ENCODE measurements around the gene LUZP2.
A peak's percentile ranks its signal among the peaks of the same experiment; 100 is the strongest.

The LUZP2 gene

DNA sequence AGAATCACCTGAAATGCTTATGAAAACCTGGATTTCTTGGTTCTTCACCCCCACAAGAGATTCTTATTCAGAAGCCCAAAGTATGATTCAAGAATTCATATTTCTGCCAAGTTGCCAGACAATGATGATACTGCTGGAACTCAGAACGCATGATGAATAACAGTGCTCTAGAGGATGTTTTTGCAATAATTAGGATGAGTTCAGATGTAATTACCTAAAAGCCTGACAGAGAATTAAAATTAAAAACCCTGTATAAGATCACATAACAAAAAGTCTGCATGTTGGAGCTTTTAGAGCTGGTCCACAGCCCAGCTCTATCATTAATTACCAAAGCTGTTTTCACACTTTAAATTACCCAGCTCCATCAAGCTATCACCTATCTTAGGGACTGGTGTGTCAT, 211.8 kb downstream of the LUZP2 start:
- H3K4me3 ChIP-seq (ENCODE audit: low read depth, low read length), result no peak overlapping the region

- no peak overlapping the region for H3K4me3 ChIP-seq (ENCODE audit: low read depth, low read length)
Observed at GRCh38 chr11:24709928-24710565, 213.2 kb downstream of the LUZP2 start.

- no peak overlapping the region for H3K4me3 ChIP-seq (ENCODE audit: low read depth, low read length)
Observed at GRCh38 chr11:24714601-24715000, 217.7 kb downstream of the LUZP2 start.

DNA sequence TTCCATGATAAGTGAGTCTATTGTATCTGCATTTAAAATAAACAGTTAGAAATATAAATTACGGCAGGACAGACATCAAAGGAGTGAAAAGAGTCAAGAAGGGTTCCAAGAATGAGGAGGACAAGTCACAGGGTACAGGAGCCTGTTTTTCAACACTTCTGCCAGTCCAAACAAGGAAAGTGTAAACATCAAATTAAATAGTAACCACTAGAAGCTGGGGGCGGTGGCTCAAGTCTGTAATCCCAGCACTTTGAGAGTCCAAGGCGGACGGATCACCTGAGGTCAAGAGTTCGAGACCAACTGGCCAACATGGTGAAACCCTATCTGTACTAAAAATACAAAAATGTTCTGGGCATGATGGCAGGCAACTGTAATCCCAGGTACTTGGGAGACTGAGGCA, 219.6 kb downstream of the LUZP2 start:
- no peak overlapping the region for H3K4me3 ChIP-seq (ENCODE audit: low read depth, low read length)

DNA sequence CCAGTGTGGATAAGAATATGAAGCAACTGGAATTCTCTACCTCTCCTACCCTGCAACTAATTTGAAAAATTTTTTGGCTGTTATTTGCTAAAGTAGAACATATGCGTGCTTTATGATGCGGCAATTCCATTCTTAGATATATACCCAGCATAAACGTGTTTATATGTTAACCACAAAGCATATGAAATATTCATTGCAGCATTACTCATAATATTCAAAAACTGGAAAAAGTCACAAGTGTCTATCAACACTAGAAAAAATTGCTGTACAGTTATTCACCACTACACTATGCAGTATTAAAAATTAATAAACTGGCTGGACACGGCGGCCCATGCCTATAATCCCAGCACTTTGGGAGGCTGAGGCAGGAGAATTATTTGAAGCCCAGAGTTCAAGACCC, 226.4 kb downstream of the LUZP2 start:
- no peak overlapping the region for H3K4me3 ChIP-seq (ENCODE audit: low read depth, low read length)

DNA sequence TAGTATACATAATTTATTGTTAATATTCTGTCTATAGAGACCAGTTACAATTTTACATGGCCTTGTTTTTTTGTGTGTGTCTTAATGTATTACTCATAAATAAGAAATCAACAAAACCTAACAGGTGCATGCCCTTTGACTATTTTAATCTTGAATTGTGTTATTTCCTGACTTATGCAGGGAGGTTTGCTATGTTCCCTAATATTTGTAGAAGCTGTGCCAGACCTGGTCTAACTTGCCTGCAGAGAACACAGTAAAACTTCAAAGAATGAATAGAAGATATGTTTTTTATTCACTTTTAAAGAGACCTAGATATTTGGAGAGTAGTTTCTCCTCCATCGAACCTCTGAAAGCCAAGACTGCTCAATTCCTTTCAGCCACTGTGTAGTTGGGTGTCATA, 234.7 kb downstream of the LUZP2 start:
- no peak overlapping the region for H3K4me3 ChIP-seq (ENCODE audit: low read depth, low read length)

GRCh38 chr11:24734742-24735237, 237.9 kb downstream of the LUZP2 start:
- H3K4me3 ChIP-seq (ENCODE audit: low read depth, low read length), result no peak overlapping the region

- H3K4me3 ChIP-seq (ENCODE audit: low read depth, low read length), result no peak overlapping the region
Observed at GRCh38 chr11:24738972-24739371, 242.1 kb downstream of the LUZP2 start.

DNA sequence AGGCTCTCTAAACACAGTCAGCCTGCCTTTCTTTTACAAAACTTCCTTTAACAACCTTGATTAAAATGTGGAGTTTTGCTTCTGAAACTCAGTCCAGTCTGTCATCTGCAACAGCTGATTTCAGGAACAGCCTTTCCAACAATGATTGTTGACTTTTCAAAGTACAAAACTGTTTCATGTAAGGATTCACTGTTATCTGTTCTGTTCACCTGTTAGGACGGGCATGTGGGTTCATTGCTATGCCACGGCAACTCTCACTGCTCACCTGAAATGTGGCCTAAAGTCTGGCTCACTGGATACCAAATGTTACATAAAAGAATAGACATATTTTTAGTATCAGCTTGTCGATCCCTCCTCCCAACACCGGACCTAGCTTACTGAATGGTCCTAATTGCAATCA, 242.8 kb downstream of the LUZP2 start:
- no peak overlapping the region for H3K4me3 ChIP-seq (ENCODE audit: low read depth, low read length)

- H3K4me3 ChIP-seq (ENCODE audit: low read depth, low read length), result no peak overlapping the region
Observed at GRCh38 chr11:24747275-24748251, 250.7 kb downstream of the LUZP2 start.

DNA sequence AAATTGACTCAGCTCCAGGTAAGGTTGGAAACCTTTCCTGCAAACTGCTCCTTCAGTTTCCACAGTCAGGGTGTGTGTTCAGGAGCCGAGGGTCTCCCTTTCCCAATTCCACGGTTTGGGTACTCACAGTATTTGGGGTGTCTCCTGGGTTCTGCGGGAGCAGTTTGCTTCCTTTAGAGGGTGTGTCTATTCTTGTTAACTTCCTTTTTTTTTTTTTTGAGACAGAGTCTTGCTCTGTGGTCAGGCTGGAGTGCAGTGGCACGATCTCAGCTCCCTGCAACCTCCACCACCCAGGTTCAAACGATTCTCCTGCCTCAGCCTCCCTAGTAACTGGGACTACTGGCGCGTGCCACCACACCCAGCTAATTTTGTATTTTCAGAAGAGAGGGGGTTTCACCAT, 251.4 kb downstream of the LUZP2 start:
- no peak overlapping the region for H3K4me3 ChIP-seq (ENCODE audit: low read depth, low read length)

DNA sequence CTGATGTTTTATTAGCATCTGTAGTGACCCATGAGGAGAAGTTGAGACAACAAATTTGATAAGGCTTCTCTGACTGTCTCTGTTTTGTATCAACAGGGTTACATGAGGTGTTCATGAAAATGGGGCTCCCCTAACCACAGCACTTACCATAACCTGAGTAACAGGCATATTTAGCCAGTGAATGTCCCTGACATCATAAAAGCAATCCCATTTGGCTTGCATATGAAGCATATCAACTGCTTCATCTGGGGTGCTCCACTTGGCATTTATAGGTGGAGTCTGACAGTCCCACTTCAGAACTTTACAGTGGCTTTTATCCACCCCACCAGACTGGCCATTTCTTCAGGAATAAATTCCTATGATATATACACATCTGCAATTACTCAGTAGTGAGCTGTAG, 257.6 kb downstream of the LUZP2 start:
- H3K4me3 ChIP-seq (ENCODE audit: low read depth, low read length), result no peak overlapping the region

- H3K4me3 ChIP-seq (ENCODE audit: low read depth, low read length), result peak overlapping the region; percentile 4
Observed at GRCh38 chr11:24755260-24755839, 258.5 kb downstream of the LUZP2 start.

DNA sequence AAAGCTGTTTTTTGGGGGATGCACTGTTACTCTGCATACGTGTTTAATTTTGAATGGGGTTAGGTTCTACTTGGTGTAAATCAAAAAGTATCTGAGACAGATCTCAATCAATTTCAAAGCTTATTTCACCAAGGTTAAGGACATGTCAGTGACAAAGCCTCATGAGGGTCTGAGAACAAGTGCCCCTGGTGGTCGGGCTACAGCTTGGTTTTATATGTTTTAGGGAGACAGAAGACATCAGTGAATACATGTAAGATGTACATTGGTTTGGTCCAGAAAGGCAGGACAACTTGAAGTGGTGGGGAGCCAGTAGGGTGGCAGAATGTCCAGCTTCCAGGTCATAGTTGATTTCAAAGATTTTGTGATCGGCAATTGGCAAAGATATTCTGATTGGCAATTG, 262.9 kb downstream of the LUZP2 start:
- H3K4me3 ChIP-seq (ENCODE audit: low read depth, low read length), result no peak overlapping the region

DNA sequence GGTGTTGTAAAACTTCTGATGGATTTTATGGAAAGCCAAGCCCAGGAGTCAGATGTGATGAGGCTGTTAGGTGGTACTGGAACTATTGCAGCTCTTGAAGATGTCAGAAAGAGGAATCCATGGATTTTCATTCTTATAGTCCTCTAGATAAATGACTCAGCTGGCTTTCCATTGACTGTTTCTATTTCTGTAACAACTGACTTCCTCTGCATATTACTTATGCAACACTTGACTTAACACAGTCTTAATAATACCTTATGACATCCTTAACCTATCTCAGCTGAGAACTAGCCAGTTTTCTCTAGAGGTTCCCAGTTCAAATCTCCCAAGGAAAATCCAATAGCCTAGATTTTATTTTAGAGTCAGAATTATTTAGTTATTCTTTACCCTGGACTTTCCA, 263.8 kb downstream of the LUZP2 start:
- H3K4me3 ChIP-seq (ENCODE audit: low read depth, low read length), result no peak overlapping the region

DNA sequence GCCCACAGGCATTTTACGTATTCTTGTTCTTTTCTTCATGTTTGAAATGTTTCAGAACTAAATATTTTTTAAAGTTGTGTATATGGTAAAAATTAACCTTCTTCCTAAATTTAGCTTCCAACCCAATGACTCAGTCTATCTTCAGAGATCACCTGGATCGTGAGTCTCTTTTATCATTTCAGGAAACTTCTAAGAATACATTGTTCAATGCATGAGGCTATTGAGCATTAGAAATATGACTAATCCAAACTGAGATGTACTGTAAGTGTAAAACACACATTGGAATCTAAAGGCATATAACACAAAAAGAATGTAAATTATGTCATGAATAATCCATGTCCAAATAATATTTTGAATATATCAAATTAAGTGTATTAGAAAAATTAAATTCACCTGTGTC, 265.2 kb downstream of the LUZP2 start:
- H3K4me3 ChIP-seq (ENCODE audit: low read depth, low read length), result no peak overlapping the region

GRCh38 chr11:24767411-24767810, 270.6 kb downstream of the LUZP2 start:
- no peak overlapping the region for H3K4me3 ChIP-seq (ENCODE audit: low read depth, low read length)

DNA sequence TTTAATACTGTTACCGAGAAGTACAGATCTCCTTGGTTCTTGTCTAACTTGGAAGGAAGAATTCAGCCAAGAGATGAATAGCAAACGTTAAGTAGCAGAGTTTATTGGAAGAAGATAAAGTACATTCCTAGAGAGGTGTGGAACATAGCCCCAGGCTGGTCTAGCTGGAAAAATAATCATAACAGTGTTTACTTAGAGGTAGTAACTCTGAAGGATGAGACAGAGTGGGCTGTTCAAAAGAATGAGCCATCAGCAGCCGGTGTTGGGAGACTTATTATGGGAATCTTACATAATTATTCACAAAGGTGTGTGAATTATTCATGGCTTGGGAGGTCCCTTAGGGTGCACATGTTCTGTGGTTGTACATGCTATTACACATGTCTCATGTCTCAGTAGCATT, 276.5 kb downstream of the LUZP2 start:
- no peak overlapping the region for H3K4me3 ChIP-seq (ENCODE audit: low read depth, low read length)

DNA sequence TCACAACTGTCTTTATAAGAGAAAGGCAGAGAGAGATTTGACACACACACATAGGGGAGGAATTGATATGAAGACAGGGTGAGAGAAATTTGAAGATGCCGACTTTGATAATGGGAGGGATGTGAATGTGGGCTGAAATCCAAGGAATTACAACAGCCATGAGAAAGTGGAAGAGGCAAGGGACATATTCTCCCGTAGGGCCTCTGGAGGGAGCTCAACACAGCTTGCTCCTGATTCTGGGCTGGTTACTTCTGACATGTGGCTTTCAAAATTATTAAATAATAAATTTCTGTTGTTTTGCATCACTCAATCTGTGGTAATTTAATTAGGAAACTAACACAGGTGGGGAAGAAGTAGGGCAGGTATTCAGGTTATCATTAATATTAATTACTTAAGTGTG, 282.9 kb downstream of the LUZP2 start:
- H3K4me3 ChIP-seq (ENCODE audit: low read depth, low read length), result no peak overlapping the region

GRCh38 chr11:24781288-24781687, 284.4 kb downstream of the LUZP2 start:
- no peak overlapping the region for H3K4me3 ChIP-seq (ENCODE audit: low read depth, low read length)

DNA sequence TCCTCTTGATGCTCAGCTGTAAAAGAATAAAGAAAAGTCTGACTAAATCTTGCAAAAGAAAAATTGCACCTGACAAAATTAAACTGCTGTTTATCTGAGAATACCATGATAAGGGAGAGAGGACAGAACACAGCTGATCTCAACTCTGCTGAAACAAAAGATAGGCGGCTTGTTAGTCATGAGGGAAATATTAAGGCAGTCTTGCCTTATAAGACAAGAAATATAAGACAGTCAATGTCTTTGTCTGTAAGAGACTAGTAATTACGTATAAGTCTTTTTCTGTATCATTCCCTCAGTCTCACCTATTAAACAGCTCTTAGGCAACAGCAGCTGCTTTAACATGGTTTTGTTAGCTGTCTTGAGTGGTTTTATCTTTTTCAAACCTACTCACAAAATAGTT, 296.6 kb downstream of the LUZP2 start:
- H3K4me3 ChIP-seq (ENCODE audit: low read depth, low read length), result no peak overlapping the region

DNA sequence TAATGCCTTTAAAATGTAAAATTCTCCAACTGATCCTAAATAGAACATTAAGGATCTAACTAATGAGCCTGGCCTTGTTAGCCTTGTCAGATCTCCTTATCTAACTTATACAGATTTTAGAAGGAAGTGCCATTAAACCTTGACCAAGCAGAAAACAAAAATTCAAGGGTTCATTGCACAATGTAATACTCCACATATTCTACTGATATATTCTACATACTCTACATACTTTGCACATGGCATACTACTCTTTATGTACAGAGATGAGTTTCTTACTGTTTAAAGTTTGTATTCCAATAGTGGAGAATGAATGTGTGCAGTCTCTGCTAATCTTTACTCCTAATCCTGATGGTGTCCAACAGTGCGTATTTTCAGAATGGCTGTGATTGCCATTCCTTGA, 297.2 kb downstream of the LUZP2 start:
- H3K4me3 ChIP-seq (ENCODE audit: low read depth, low read length), result no peak overlapping the region
